GM18498 (cell line): ENCODE measurements around the gene SNX22.
"Not testable (repeated sequence)": the region's sequence is repeated elsewhere in the genome, so short reads cannot be mapped to it uniquely, and the experiment has no call there.

Experiments used
- ATAC-seq: cut with Tn5 transposase; IDR thresholded peaks from one replicate; pipeline ENCODE4 v1.9.1; 2021; ENCODE audit warnings: mild to moderate bottlenecking, moderate library complexity; ENCODE audit not compliant: unreplicated experiment

The SNX22 gene

GRCh38 chr15:64151727-64152506, at the start of gene SNX22:
Gene SNX22 (plus strand): TSS chr15:64151731. CDS start chr15:64151776, 45 bp downstream.
- peak; percentile 15 for ATAC-seq

- no peak for ATAC-seq
Measured at GRCh38 chr15:64102497-64102896, 49.0 kb upstream of the SNX22 start.

GRCh38 chr15:64105113-64105704, 46.3 kb upstream of the SNX22 start:
- no peak for ATAC-seq

GRCh38 chr15:64107337-64107736, 44.2 kb upstream of the SNX22 start:
- ATAC-seq, result no peak

GRCh38 chr15:64110108-64110701, 41.3 kb upstream of the SNX22 start:
- ATAC-seq, result not testable (repeated sequence)

- ATAC-seq, result no peak
Measured at GRCh38 chr15:64110950-64111678, 40.4 kb upstream of the SNX22 start.

GRCh38 chr15:64111679-64112050, 39.9 kb upstream of the SNX22 start:
- no peak for ATAC-seq

- no peak for ATAC-seq
Measured at GRCh38 chr15:64112073-64112772, 39.3 kb upstream of the SNX22 start.

- no peak for ATAC-seq
Measured at GRCh38 chr15:64112904-64113303, 38.6 kb upstream of the SNX22 start.

GRCh38 chr15:64117759-64118487, 33.6 kb upstream of the SNX22 start:
- no peak for ATAC-seq

GRCh38 chr15:64120322-64120721, 31.2 kb upstream of the SNX22 start:
- not testable (repeated sequence) for ATAC-seq

GRCh38 chr15:64121614-64122013, 29.9 kb upstream of the SNX22 start:
- ATAC-seq, result no peak

- no peak for ATAC-seq
Measured at GRCh38 chr15:64122444-64122843, 29.1 kb upstream of the SNX22 start.

GRCh38 chr15:64122936-64123351, 28.6 kb upstream of the SNX22 start:
- ATAC-seq, result no peak

- ATAC-seq, result no peak
Measured at GRCh38 chr15:64125978-64126377, 25.6 kb upstream of the SNX22 start.

- ATAC-seq, result no peak
Measured at GRCh38 chr15:64127521-64128270, 23.8 kb upstream of the SNX22 start.

GRCh38 chr15:64130159-64130558, 21.4 kb upstream of the SNX22 start:
- no peak for ATAC-seq

- ATAC-seq, result no peak
Measured at GRCh38 chr15:64131547-64131946, 20.0 kb upstream of the SNX22 start.

GRCh38 chr15:64132217-64132616, 19.3 kb upstream of the SNX22 start:
- no peak for ATAC-seq
